Measurements from ENCODE around the gene GAREM1.

DNA sequence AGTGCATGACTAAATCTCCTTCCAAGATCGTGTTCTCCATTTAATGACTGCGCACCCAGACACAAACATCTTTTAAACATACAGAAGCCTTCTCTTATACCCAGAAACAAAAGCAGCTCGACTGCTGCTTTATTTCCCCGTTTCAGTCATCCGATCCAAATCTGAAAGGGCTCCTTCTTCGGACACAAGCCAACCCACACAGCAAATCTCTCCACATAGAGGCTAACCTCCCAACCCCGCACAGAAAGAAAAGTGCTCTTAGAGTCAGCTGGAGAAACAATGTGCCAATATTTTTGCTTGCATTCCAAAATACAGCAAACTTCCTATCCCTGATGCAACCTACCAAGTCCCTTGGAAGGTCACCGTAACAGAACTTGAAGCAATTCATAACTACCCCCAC is 29.1 kb downstream of the GAREM1 start:
- TF ChIP-seq, protein P1, sequence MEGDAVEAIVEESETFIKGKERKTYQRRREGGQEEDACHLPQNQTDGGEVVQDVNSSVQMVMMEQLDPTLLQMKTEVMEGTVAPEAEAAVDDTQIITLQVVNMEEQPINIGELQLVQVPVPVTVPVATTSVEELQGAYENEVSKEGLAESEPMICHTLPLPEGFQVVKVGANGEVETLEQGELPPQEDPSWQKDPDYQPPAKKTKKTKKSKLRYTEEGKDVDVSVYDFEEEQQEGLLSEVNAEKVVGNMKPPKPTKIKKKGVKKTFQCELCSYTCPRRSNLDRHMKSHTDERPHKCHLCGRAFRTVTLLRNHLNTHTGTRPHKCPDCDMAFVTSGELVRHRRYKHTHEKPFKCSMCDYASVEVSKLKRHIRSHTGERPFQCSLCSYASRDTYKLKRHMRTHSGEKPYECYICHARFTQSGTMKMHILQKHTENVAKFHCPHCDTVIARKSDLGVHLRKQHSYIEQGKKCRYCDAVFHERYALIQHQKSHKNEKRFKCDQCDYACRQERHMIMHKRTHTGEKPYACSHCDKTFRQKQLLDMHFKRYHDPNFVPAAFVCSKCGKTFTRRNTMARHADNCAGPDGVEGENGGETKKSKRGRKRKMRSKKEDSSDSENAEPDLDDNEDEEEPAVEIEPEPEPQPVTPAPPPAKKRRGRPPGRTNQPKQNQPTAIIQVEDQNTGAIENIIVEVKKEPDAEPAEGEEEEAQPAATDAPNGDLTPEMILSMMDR (IDR thresholded peaks at IDR 0.05; ENCODE audit: low read depth, low read length), result no peak
- TF ChIP-seq EZH2phosphoT487 (IDR thresholded peaks at IDR 0.05; ENCODE audit: low read depth), result no peak
